ENCODE measurements around the gene GATAD1.

DNA sequence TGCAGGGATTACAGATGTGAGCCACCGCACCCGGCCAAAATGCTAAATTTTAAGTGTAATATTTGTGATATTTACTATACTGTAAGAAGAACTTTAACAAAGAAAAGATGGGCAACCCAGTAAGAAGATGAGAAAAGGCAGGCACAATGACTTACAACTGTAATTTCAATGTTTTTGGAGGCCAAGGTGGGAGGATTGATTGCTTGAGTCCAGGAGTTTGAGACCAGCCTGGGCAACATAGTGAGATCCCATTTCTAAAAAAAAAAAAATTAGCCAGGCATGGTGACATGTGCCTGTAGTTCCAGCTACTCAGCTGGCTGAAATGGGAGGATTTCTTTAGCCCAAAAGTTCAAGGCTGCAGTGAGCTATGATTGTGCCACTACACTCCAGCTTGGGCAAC, 11.7 kb upstream of the GATAD1 start:
- TF ChIP-seq, protein P1, sequence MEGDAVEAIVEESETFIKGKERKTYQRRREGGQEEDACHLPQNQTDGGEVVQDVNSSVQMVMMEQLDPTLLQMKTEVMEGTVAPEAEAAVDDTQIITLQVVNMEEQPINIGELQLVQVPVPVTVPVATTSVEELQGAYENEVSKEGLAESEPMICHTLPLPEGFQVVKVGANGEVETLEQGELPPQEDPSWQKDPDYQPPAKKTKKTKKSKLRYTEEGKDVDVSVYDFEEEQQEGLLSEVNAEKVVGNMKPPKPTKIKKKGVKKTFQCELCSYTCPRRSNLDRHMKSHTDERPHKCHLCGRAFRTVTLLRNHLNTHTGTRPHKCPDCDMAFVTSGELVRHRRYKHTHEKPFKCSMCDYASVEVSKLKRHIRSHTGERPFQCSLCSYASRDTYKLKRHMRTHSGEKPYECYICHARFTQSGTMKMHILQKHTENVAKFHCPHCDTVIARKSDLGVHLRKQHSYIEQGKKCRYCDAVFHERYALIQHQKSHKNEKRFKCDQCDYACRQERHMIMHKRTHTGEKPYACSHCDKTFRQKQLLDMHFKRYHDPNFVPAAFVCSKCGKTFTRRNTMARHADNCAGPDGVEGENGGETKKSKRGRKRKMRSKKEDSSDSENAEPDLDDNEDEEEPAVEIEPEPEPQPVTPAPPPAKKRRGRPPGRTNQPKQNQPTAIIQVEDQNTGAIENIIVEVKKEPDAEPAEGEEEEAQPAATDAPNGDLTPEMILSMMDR (IDR thresholded peaks at IDR 0.05; ENCODE audit: insufficient read depth, low read length, poor library complexity, severe bottlenecking) = no peak
- no peak for TF ChIP-seq EZH2phosphoT487 (conservative IDR thresholded peaks at IDR 0.05; ENCODE audit: low read length)
